Stomach (tissue), 4 donors: ENCODE data around the gene RCAN1.

Experiments used
- CTCF ChIP-seq, 7 experiments: fragments of 450-650 bp in 4 of 7; fragments of 200-600 bp in 3 of 7; sonication (generic) in 3 of 7; IDR thresholded peaks; one replicate each; pipeline ENCODE4 v1.5.1; 2016 to 2019; ENCODE audit warnings: antibody characterized with exemption in 7 of 7, control low read depth in 2 of 7, mild to moderate bottlenecking in 1 of 7
- POLR2A ChIP-seq, 4 donors: fragments of 450-650 bp; IDR thresholded peaks; one replicate each; pipeline ENCODE4 v1.6.1; 2016; ENCODE audit warnings: antibody characterized with exemption in 4 of 4, control low read depth in 2 of 4, mild to moderate bottlenecking in 1 of 4, moderate library complexity in 1 of 4

- no peak for TF ChIP-seq CTCF (IDR thresholded peaks at IDR 0.05)
- no peak for TF ChIP-seq POLR2A (IDR thresholded peaks at IDR 0.05)
Observed at GRCh38 chr21:34661848-34662247, 46.9 kb upstream of the RCAN1 start.
